CD4-positive, alpha-beta T cell (primary cell): ENCODE data around the gene MAS1. TPM values are rescaled to one million over a fixed set of nuclear protein-coding genes. Genes with fewer than 3 reads are reported as not detected.
"Not testable (repeated sequence)": the region's sequence is repeated elsewhere in the genome, so short reads cannot be mapped to it uniquely, and the experiment has no call there.

Experiments
- ATAC-seq: fragments of 200-7000 bp; cut with Tn5 transposase; one replicate; pipeline ENCODE4 v1.10.0; 2022; ENCODE audit warnings: mild to moderate bottlenecking; ENCODE audit not compliant: poor library complexity
- CTCF ChIA-PET: fragments of 350-600 bp; sonication (Branson Sonifier 250); formaldehyde crosslinking; loops from one replicate; lab custom pipeline; 2021; ENCODE audit warnings: antibody characterized with exemption, inconsistent platforms; lab: Charles Lee
- POLR2A ChIA-PET: fragments of 350-600 bp; sonication (Branson Sonifier 250); formaldehyde crosslinking; loops from one replicate; lab custom pipeline; 2021; ENCODE audit warnings: antibody characterized with exemption, inconsistent platforms; lab: Charles Lee
- DNase-seq, 14 experiments: peaks; one replicate each; pipeline ENCODE4 v3.0.0-alpha.2; 2013 to 2020; ENCODE audit warnings: mixed read lengths in 2 of 14
- H3K27ac ChIP-seq, 2 donors: one replicate each; pipeline versions ENCODE4 v1.5.1 to v1.7.0; 2013; ENCODE audit warnings: low read length in 2 of 2, low read depth in 1 of 2, mild to moderate bottlenecking in 1 of 2
- H3K27me3 ChIP-seq, 2 experiments: 1 replicate in 1 of 2; 2 replicates in 1 of 2; pipeline versions ENCODE4 v1.6.1 to v1.7.0; 2013; ENCODE audit warnings: low read length in 2 of 2, control low read depth in 1 of 2, mild to moderate bottlenecking in 1 of 2, moderate library complexity in 1 of 2; ENCODE audit not compliant: insufficient read depth in 2 of 2, control insufficient read depth in 1 of 2
- H3K36me3 ChIP-seq: one replicate; pipeline ENCODE4 v1.6.1; 2013; ENCODE audit warnings: low read length, control low read depth; ENCODE audit not compliant: insufficient read depth
- H3K4me1 ChIP-seq: one replicate; pipeline ENCODE4 v1.6.1; 2013; ENCODE audit warnings: low read length, control low read depth; ENCODE audit not compliant: insufficient read depth
- H3K4me3 ChIP-seq: one replicate; pipeline ENCODE4 v1.5.1; 2013; ENCODE audit warnings: mild to moderate bottlenecking, low read length, moderate library complexity
- H3K9me3 ChIP-seq, 2 experiments: 1 replicate in 1 of 2; 2 replicates in 1 of 2; pipeline versions ENCODE4 v1.6.1 to v1.7.0; 2013; ENCODE audit warnings: low read length in 2 of 2, mild to moderate bottlenecking in 2 of 2, control low read depth in 1 of 2, moderate library complexity in 1 of 2; ENCODE audit not compliant: control insufficient read depth in 1 of 2, insufficient read depth in 1 of 2
- H3K27ac Mint-ChIP-seq: one replicate; pipeline ENCODE4 v1.8.0; 2020; ENCODE audit warnings: mixed read lengths
- H3K27me3 Mint-ChIP-seq: one replicate; pipeline ENCODE4 v1.8.0; 2021; ENCODE audit warnings: mixed read lengths
- H3K36me3 Mint-ChIP-seq: one replicate; pipeline ENCODE4 v1.8.0; 2021; ENCODE audit warnings: low read depth, mixed read lengths
- H3K4me1 Mint-ChIP-seq: one replicate; pipeline ENCODE4 v1.8.0; 2021; ENCODE audit warnings: low read depth, mixed read lengths
- H3K4me3 Mint-ChIP-seq: one replicate; pipeline ENCODE4 v1.8.0; 2020; ENCODE audit warnings: mild to moderate bottlenecking, mixed read lengths
- H3K9me3 Mint-ChIP-seq: one replicate; pipeline ENCODE4 v1.8.0; 2020; ENCODE audit warnings: mixed read lengths
- CTCF ChIP-seq: fragments of 200-600 bp; IDR thresholded peaks from one replicate; pipeline ENCODE4 v1.8.0; 2022; ENCODE audit warnings: antibody characterized with exemption, mild to moderate bottlenecking
- intact Hi-C, 2 experiments: fragments of 100-400 bp; cut with DNase I in 1 of 2; cut with micrococcal nuclease in 1 of 2; formaldehyde crosslinking; loops; one replicate each; pipeline versions ENCODE4 v1.15.1 to v1.9.0; 2023 to 2025; cut with DNase I, micrococcal nuclease
- polyA plus RNA-seq, 2 donors: library from polyadenylated mRNA; unstranded; fragments of 120-200 nt; gene quantifications; one replicate each; pipeline ENCODE4 v1.2.1, GENCODE V29; 2013
- total RNA-seq, 174 experiments: library from RNA in 2 of 174; stranded (reverse) in 2 of 174; gene quantifications; one replicate each; pipeline ENCODE4 v1.2.3 and lab custom pipeline; 2021 to 2026

MAS1 gene
- total RNA-seq: not detected
- not detected for polyA plus RNA-seq (2013, experiment 1 of 2)
- 0.01 TPM for polyA plus RNA-seq (2013, experiment 2 of 2)
- 0 to 0.51 (median 0) reads per million in 172 experiments for total RNA-seq (lab: John Stamatoyannopoulos, UW)

- Mint-ChIP-seq H3K9me3 (no peaks in the 10 kb centered on the region), H3K4me3 (no peak within 1 kb of the TSS), H3K36me3 (no peaks in the 10 kb centered on the region), H3K27ac (no peak within 1 kb of the TSS), H3K27me3 (peaks cover 56% of the 10 kb centered on the region), H3K4me1 (no peaks in the 10 kb centered on the region)
- intact Hi-C loops: no loop called here
- Histone ChIP-seq H3K4me3 (no peak within 1 kb of the TSS), H3K27ac (no peak within 1 kb of the TSS), H3K36me3 (no peaks in the 10 kb centered on the region), H3K4me1 (no peaks in the 10 kb centered on the region), H3K9me3 (no peaks in the 10 kb centered on the region), H3K27me3 (peaks cover 11 to 48% of the 10 kb centered on the region in 2 experiments)
- DNase-seq (no peak), ATAC-seq (no peak)
- ChIA-PET CTCF (no interaction called here), POLR2A (no interaction called here)
- TF ChIP-seq CTCF: no peak
These were observed at the start of gene MAS1 for GRCh38 chr6:159890792-159891191. MAS1 (plus strand) TSS chr6:159890988; CDS start chr6:159906956, 15,968 bp downstream.

GRCh38 chr6:159842035-159842434 is 48.8 kb upstream of the MAS1 start:
- H3K27ac Mint-ChIP-seq: no peak overlapping the region
- Histone ChIP-seq H3K4me3 (no peak overlapping the region), H3K4me1 (no peaks in the 10 kb centered on the region), H3K36me3 (no peaks in the 10 kb centered on the region), H3K27ac (no peak overlapping the region), H3K9me3 (no peaks in the 10 kb centered on the region), H3K27me3 (no peaks in the 10 kb centered on the region)
- no peak for ATAC-seq
- H3K27me3 Mint-ChIP-seq: no peaks in the 10 kb centered on the region
- no peaks in the 10 kb centered on the region for H3K36me3 Mint-ChIP-seq
- TF ChIP-seq CTCF: no peak
- intact Hi-C loops: no loop called here
- DNase-seq: no peak
- no peaks in the 10 kb centered on the region for H3K4me1 Mint-ChIP-seq
- ChIA-PET POLR2A (no interaction called here), CTCF (no interaction called here)
- H3K4me3 Mint-ChIP-seq: no peak overlapping the region
- H3K9me3 Mint-ChIP-seq: no peaks in the 10 kb centered on the region

DNA sequence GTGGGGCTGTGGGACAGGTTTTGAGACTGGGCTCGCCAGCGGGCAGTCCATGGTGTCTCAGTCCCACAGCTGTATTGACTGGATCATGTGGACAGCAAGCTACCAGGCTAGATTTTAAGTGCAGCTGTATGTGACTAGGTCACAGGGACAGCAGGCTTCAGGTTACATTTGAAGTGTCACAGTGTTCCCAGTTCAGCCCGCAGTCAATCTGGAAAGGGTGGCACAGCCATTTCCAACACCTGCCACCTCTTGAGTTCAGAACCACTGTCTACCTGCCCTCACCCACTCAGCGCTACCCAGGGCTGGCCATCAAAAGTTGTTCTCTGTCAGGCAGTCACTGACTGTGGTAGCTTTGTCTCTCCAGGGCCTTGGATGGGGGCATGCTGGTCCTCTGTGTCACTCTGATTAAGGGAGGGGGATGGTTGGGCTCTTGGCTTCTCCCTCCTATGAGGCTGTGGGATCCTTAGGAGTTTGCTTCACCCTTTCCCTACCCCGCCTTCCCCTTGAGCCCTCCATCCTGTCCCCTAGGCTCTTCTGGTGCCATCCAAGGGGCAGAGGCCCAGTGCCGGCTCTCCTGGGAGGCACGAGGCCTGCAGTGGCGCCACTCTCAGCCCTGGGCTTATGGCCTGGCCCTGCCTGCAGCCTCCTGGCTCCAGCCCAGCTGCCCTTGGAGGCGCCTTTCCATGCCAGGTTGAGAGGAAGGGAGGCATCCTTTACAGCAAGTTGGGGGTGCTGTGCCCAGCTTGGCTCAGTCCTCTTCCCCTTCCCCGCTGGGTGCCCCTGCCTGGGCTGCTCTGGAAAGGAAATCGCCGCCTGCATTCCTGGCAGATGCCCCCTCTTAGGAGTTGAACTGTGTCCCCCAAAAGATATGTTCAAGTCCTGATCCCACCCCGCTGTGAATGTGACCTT is 45.8 kb upstream of the MAS1 start:
- Histone ChIP-seq H3K9me3 (peaks cover 0 to 8% of the 10 kb centered on the region in 2 experiments), H3K4me1 (no peaks in the 10 kb centered on the region), H3K27me3 (no peaks in the 10 kb centered on the region), H3K27ac (no peak overlapping the region), H3K36me3 (no peaks in the 10 kb centered on the region), H3K4me3 (no peak overlapping the region)
- no peak for ATAC-seq
- ChIA-PET CTCF (no interaction called here), POLR2A (interaction anchor here (1.0 kb wide), 1 partner anchor 12 kb away, joined by 4 read pairs; no protein-coding TSS in a partner anchor)
- no peak for TF ChIP-seq CTCF
- Mint-ChIP-seq H3K27me3 (no peaks in the 10 kb centered on the region), H3K36me3 (no peaks in the 10 kb centered on the region), H3K9me3 (peaks cover 5% of the 10 kb centered on the region), H3K4me1 (no peaks in the 10 kb centered on the region), H3K27ac (no peak overlapping the region), H3K4me3 (no peak overlapping the region)
- no peak for DNase-seq
- intact Hi-C loops: no loop called here

- H3K36me3 ChIP-seq, ATAC-seq, H3K9me3 ChIP-seq, H3K4me3 Mint-ChIP-seq, intact Hi-C loops, DNase-seq, H3K27me3 ChIP-seq, CTCF ChIA-PET, H3K27ac Mint-ChIP-seq, H3K27me3 Mint-ChIP-seq, H3K4me1 Mint-ChIP-seq, H3K4me1 ChIP-seq, H3K4me3 ChIP-seq, H3K9me3 Mint-ChIP-seq, H3K27ac ChIP-seq, H3K36me3 Mint-ChIP-seq, POLR2A ChIA-PET: not testable (repeated sequence)
These were observed 42.2 kb upstream of the MAS1 start for GRCh38 chr6:159848552-159848951.

DNA sequence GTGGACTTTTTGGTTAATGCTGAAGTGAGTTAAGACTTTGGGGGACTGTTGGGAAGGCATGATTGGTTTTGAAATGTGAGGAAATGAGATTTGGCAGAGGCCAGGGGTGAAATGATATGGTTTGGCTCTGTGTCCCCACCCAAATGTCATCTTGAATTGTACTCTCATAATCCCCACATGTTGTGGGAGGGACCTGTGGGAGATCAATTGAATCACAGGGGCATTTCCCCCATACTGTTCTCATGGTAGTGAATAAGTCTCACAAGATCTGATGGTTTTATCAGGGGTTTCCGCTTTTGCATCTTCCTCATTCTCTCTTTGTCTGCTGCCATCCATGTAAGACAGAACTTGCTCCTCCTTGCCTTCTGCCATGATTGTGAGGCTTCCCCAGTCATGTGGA is 40.9 kb upstream of the MAS1 start:
- H3K36me3 ChIP-seq, H3K27ac Mint-ChIP-seq, H3K4me1 Mint-ChIP-seq, H3K27ac ChIP-seq, H3K4me3 Mint-ChIP-seq, H3K9me3 Mint-ChIP-seq, H3K36me3 Mint-ChIP-seq, H3K9me3 ChIP-seq, POLR2A ChIA-PET, DNase-seq, H3K4me3 ChIP-seq, H3K27me3 Mint-ChIP-seq, CTCF ChIA-PET, H3K4me1 ChIP-seq, ATAC-seq, H3K27me3 ChIP-seq: not testable (repeated sequence)
- intact Hi-C loops: loop anchor here (5.0 kb wide), 1 partner anchor 58 kb away; the partner anchor contains the start of gene MRPL18 (in 2 of the 2)
